ENCODE measurements around the gene NRP2. TPM values are rescaled to one million over a fixed set of nuclear protein-coding genes. Genes with fewer than 3 reads are reported as not detected.
A peak's percentile ranks its signal among the peaks of the same experiment; 100 is the strongest.

Gene NRP2
- total RNA-seq, 2 experiments from 2014 or later, result 0.35 to 2.6 TPM

DNA sequence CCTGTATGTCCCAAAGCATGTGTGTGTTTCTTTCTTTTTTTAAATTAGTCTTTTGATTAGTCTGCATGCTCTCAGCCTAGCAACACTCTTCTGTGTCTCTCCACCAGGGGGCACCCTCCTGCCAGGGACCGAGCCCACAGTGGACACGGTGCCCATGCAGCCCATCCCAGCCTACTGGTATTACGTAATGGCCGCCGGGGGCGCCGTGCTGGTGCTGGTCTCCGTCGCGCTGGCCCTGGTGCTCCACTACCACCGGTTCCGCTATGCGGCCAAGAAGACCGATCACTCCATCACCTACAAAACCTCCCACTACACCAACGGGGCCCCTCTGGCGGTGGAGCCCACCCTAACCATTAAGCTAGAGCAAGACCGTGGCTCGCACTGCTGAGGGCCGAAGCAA, 93.8 kb downstream of the NRP2 start:
- Histone ChIP-seq H4K20me1 (ENCODE audit: insufficient read depth, low read length) (no peaks in the 10 kb centered on the region), H3K36me3 (ENCODE audit: insufficient read depth, low read length) (no peaks in the 10 kb centered on the region), H3K4me1 (ENCODE audit: insufficient read depth, low read length, poor library complexity, severe bottlenecking) (peaks cover 6% of the 10 kb centered on the region), H3K4me2 (ENCODE audit: low read length) (no peak overlapping the region), H3K9me2 (ENCODE audit: insufficient read depth, low read length) (no peaks in the 10 kb centered on the region), H2AFZ (ENCODE audit: low read length) (no peak overlapping the region), H3K9me3 (ENCODE audit: low read length) (no peaks in the 10 kb centered on the region), H3K4me3 (ENCODE audit: low read depth, low read length, poor library complexity, severe bottlenecking) (no peak overlapping the region), H3K79me2 (ENCODE audit: insufficient read depth, low read depth, low read length) (no peaks in the 10 kb centered on the region), H3K27ac (ENCODE audit: low read depth, low read length, poor library complexity, severe bottlenecking) (no peak overlapping the region)
- POLR2A ChIA-PET, result no interaction called here
- no peak for TF ChIP-seq EZH2phosphoT487 (IDR thresholded peaks at IDR 0.05; ENCODE audit: borderline replicate concordance, low read depth, low read length)
- TF ChIP-seq, protein P1, sequence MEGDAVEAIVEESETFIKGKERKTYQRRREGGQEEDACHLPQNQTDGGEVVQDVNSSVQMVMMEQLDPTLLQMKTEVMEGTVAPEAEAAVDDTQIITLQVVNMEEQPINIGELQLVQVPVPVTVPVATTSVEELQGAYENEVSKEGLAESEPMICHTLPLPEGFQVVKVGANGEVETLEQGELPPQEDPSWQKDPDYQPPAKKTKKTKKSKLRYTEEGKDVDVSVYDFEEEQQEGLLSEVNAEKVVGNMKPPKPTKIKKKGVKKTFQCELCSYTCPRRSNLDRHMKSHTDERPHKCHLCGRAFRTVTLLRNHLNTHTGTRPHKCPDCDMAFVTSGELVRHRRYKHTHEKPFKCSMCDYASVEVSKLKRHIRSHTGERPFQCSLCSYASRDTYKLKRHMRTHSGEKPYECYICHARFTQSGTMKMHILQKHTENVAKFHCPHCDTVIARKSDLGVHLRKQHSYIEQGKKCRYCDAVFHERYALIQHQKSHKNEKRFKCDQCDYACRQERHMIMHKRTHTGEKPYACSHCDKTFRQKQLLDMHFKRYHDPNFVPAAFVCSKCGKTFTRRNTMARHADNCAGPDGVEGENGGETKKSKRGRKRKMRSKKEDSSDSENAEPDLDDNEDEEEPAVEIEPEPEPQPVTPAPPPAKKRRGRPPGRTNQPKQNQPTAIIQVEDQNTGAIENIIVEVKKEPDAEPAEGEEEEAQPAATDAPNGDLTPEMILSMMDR (conservative IDR thresholded peaks at IDR 0.05; ENCODE audit: low read length), result peak; percentile 82
- DNase-seq (ENCODE audit: low spot score), result peak; percentile 33
- CTCF ChIA-PET (ENCODE audit: unreplicated experiment), result no interaction called here
- intact Hi-C loops (cut with micrococcal nuclease; ENCODE audit: unreplicated experiment), result loop anchor here (1.0 kb wide), 1 partner anchor 149 kb away; no protein-coding TSS in a partner anchor
- BruUV-seq (replicated peaks), result no TSS peak

DNA sequence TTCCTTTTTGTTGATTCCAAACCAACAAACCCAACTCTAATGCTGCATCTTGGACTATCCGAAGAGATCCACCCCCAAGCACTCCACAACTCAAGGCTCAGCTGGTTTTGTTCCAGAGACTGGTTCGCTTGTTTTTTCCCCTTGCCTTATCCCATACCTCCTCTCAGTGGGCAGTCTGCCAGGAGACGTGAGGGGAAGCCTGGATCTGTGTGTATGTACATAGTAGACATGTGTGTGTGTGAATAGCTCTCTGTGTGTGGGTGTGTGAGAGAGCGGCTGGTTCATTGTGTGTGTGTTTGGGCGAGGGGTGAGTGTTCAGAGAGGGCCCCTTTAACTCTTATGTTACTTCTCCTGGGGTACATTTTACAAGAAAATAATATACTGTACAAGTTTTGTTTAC, 94.4 kb downstream of the NRP2 start:
- no peaks in the 10 kb centered on the region for H3K9me3 ChIP-seq (ENCODE audit: low read length)
- CTCF ChIA-PET (ENCODE audit: unreplicated experiment), result no interaction called here
- H3K9me2 ChIP-seq (ENCODE audit: insufficient read depth, low read length), result no peaks in the 10 kb centered on the region
- H3K4me1 ChIP-seq (ENCODE audit: insufficient read depth, low read length, poor library complexity, severe bottlenecking), result peaks cover 6% of the 10 kb centered on the region
- no peak for TF ChIP-seq EZH2phosphoT487 (IDR thresholded peaks at IDR 0.05; ENCODE audit: borderline replicate concordance, low read depth, low read length)
- TF ChIP-seq, protein P1 (conservative IDR thresholded peaks at IDR 0.05; ENCODE audit: low read length), result no peak
- BruUV-seq (replicated peaks), result no TSS peak
- H3K36me3 ChIP-seq (ENCODE audit: insufficient read depth, low read length), result no peaks in the 10 kb centered on the region
- DNase-seq (ENCODE audit: low spot score), result no peak
- no peaks in the 10 kb centered on the region for H3K79me2 ChIP-seq (ENCODE audit: insufficient read depth, low read depth, low read length)
- no peaks in the 10 kb centered on the region for H4K20me1 ChIP-seq (ENCODE audit: insufficient read depth, low read length)
- no peak overlapping the region for H3K4me3 ChIP-seq (ENCODE audit: low read depth, low read length, poor library complexity, severe bottlenecking)
- intact Hi-C loops (cut with micrococcal nuclease; ENCODE audit: unreplicated experiment), result loop anchor here (1.0 kb wide), 1 partner anchor 149 kb away; no protein-coding TSS in a partner anchor
- no peak overlapping the region for H3K4me2 ChIP-seq (ENCODE audit: low read length)
- H3K27ac ChIP-seq (ENCODE audit: low read depth, low read length, poor library complexity, severe bottlenecking), result no peak overlapping the region
- POLR2A ChIA-PET, result no interaction called here
- no peak overlapping the region for H2AFZ ChIP-seq (ENCODE audit: low read length)

DNA sequence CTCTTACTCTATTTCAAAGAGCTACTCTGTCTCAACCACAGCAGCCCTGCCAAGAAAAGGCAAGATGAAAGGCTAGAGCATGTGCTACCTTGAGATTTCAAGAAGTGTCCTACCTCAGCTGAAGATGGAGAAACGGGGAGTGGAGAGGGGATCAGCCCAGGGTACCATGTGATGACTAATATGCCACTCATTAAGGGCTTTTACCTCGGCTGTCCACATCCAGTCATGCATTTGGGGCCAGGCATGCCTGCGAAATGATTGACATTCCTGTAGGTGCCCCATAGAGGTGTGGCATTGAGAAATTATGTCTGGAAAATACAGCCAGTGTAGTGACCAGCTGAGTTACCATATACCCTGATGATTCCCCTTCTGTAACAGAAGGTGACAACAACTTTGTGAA, 96.1 kb downstream of the NRP2 start:
- H2AFZ ChIP-seq (ENCODE audit: low read length), result no peak overlapping the region
- H3K9me2 ChIP-seq (ENCODE audit: insufficient read depth, low read length), result no peaks in the 10 kb centered on the region
- H3K9me3 ChIP-seq (ENCODE audit: low read length), result no peaks in the 10 kb centered on the region
- TF ChIP-seq EZH2phosphoT487 (IDR thresholded peaks at IDR 0.05; ENCODE audit: borderline replicate concordance, low read depth, low read length), result no peak
- TF ChIP-seq, protein P1 (conservative IDR thresholded peaks at IDR 0.05; ENCODE audit: low read length), result no peak
- H3K27ac ChIP-seq (ENCODE audit: low read depth, low read length, poor library complexity, severe bottlenecking), result no peak overlapping the region
- H3K36me3 ChIP-seq (ENCODE audit: insufficient read depth, low read length), result no peaks in the 10 kb centered on the region
- intact Hi-C loops (cut with micrococcal nuclease; ENCODE audit: unreplicated experiment), result no loop called here
- no TSS peak for BruUV-seq (replicated peaks)
- CTCF ChIA-PET (ENCODE audit: unreplicated experiment), result no interaction called here
- POLR2A ChIA-PET, result no interaction called here
- H3K4me1 ChIP-seq (ENCODE audit: insufficient read depth, low read length, poor library complexity, severe bottlenecking), result peaks cover 6% of the 10 kb centered on the region
- DNase-seq (ENCODE audit: low spot score), result no peak
- no peaks in the 10 kb centered on the region for H4K20me1 ChIP-seq (ENCODE audit: insufficient read depth, low read length)
- no peak overlapping the region for H3K4me2 ChIP-seq (ENCODE audit: low read length)
- H3K4me3 ChIP-seq (ENCODE audit: low read depth, low read length, poor library complexity, severe bottlenecking), result no peak overlapping the region
- H3K79me2 ChIP-seq (ENCODE audit: insufficient read depth, low read depth, low read length), result no peaks in the 10 kb centered on the region
